GM12872 (cell line): Measurements from ENCODE around the gene PMVK.

ENCODE experiments used
- TF ChIP-seq, protein P1 (sequence below): IDR thresholded peaks from 3 replicates; pipeline ENCODE4 v1.5.1; 2011; ENCODE audit warnings: low read depth, mild to moderate bottlenecking, low read length, moderate library complexity; ENCODE audit not compliant: insufficient read depth

Gene PMVK

DNA sequence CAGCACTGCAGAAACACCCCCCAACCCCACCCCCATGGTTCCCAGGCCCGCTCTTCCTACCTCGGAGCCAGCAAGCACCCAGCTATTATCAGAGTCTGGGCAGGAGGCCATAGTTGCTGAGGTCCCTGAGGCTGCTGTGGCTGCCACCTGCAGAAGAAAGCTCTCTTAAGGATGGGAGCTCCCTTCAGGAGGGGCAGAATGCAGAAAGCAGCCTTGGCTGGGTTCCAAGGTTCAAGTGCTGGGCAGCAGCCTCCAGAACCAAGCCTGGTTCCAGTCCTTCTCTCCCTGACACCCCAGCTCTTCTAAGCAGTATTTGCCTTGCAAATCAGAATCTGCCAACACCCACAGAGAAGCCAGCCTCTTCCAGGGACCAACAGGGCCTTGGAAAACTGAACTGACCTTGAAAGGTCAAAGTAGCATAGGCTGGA is 17.1 kb upstream of the PMVK start:
- TF ChIP-seq, protein P1, sequence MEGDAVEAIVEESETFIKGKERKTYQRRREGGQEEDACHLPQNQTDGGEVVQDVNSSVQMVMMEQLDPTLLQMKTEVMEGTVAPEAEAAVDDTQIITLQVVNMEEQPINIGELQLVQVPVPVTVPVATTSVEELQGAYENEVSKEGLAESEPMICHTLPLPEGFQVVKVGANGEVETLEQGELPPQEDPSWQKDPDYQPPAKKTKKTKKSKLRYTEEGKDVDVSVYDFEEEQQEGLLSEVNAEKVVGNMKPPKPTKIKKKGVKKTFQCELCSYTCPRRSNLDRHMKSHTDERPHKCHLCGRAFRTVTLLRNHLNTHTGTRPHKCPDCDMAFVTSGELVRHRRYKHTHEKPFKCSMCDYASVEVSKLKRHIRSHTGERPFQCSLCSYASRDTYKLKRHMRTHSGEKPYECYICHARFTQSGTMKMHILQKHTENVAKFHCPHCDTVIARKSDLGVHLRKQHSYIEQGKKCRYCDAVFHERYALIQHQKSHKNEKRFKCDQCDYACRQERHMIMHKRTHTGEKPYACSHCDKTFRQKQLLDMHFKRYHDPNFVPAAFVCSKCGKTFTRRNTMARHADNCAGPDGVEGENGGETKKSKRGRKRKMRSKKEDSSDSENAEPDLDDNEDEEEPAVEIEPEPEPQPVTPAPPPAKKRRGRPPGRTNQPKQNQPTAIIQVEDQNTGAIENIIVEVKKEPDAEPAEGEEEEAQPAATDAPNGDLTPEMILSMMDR: no peak

- TF ChIP-seq, protein P1: no peak
Observed at GRCh38 chr1:154952664-154953063, 16.1 kb upstream of the PMVK start.

DNA sequence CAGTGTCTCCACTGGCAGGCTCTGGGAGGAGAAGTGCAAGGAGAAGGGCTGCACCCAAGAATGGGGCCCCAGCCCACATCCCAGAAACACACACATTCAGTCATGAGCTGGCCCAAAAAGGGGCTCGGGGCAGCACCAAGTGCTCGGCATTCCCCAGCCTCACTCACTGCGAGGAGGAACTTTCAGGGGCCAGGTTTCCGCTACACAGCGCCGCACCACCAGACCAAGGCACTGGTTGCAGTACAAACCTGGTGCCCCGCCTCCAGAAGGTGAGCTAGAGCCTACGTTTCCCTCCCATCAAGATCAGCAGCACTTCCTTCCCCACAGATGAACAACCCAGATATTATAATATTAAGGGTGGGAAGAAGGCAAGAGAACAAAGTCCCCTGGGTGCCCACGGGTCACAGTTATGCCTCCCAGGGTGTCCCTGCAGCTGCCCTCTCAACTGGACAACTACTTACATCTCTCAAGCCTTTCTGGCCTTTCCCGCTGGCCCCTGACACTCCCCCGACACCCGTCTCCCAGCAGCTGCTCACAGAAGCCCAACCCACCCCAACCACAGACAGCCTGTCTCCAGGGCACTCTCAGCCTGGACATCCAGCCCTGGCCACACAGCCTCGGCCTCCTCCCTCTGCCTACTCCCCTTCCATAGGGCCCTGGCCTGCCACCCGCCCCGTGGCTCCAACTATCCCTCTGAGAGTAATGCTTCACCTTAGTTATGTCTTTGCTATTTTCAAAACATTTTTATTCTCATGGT is 15.6 kb upstream of the PMVK start:
- TF ChIP-seq, protein P1: no peak

- TF ChIP-seq, protein P1: no peak
Observed at GRCh38 chr1:154948079-154948478, 11.6 kb upstream of the PMVK start.

GRCh38 chr1:154945962-154946850 is 9.7 kb upstream of the PMVK start:
- TF ChIP-seq, protein P1: no peak

- TF ChIP-seq, protein P1: no peak
Observed at GRCh38 chr1:154945160-154945961, 8.8 kb upstream of the PMVK start.
